Calu3 (cell line): ENCODE results near the gene C10orf90. TPM values are rescaled to one million over a fixed set of nuclear protein-coding genes. Genes with fewer than 3 reads are reported as not detected.

Experiments used
- BruUV-seq: library from RNA; stranded (reverse); fragments of 400-500 nt; replicated peaks from 2 replicates; lab custom pipeline; 2021; lab: Mats Ljungman, UMichigan
- CTCF ChIA-PET: fragments of 300-600 bp; sonication (Branson Sonifier 250); formaldehyde crosslinking; loops from one replicate; lab custom pipeline; 2022; ENCODE audit warnings: antibody characterized with exemption; lab: Charles Lee
- DNase-seq: peaks from one replicate; pipeline ENCODE4 v3.0.0; 2022
- H3K27ac Mint-ChIP-seq: one replicate; pipeline ENCODE4 v1.8.0; 2022; ENCODE audit warnings: mixed read lengths; ENCODE audit not compliant: unreplicated experiment
- H3K27me3 Mint-ChIP-seq: one replicate; pipeline ENCODE4 v1.8.0; 2022; ENCODE audit warnings: mixed read lengths; ENCODE audit not compliant: unreplicated experiment
- H3K36me3 Mint-ChIP-seq: one replicate; pipeline ENCODE4 v1.8.0; 2022; ENCODE audit warnings: mild to moderate bottlenecking, moderate library complexity, mixed read lengths; ENCODE audit not compliant: insufficient read depth, unreplicated experiment
- H3K4me1 Mint-ChIP-seq: one replicate; pipeline ENCODE4 v1.8.0; 2022; ENCODE audit warnings: mild to moderate bottlenecking, low read depth, mixed read lengths; ENCODE audit not compliant: unreplicated experiment
- H3K4me3 Mint-ChIP-seq: one replicate; pipeline ENCODE4 v1.8.0; 2022; ENCODE audit warnings: mild to moderate bottlenecking, low read depth, moderate library complexity, mixed read lengths; ENCODE audit not compliant: unreplicated experiment
- H3K9me3 Mint-ChIP-seq: one replicate; pipeline ENCODE4 v1.8.0; 2022; ENCODE audit warnings: low read depth, mixed read lengths; ENCODE audit not compliant: unreplicated experiment
- intact Hi-C: fragments of 100-400 bp; cut with micrococcal nuclease; formaldehyde crosslinking; loops from one replicate; pipeline ENCODE4 v1.10.0; 2022; ENCODE audit not compliant: unreplicated experiment
- total RNA-seq: library from RNA; stranded (reverse); gene quantifications from 2 replicates; pipeline ENCODE4 v1.2.3, GENCODE V29; 2022
- TF ChIP-seq, protein P1 (sequence below): fragments of 200-600 bp; IDR thresholded peaks from one replicate; pipeline ENCODE4 v1.8.0; 2022; ENCODE audit warnings: antibody characterized with exemption; ENCODE audit not compliant: unreplicated experiment

The C10orf90 gene
- total RNA-seq, 1 experiment from 2014 or later: not detected

DNA sequence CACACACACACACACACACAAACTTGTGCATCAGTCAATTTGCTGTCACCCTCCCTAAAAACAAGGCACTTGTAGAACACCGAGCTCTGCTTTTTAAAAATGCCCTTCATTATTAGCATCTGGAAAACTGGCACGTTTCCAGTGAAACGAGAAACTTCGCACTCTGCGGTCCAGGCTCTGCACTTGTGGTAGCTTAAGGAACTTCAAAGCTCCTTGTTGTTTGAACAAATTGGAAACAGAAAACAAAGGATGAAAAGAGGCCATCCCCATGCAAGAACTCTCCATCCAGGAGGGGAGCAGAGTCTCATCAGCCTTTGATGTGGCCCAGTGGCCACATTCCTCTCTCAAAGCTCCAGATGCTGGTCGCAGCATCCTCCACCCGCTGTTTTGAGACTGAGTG is 105.1 kb downstream of the C10orf90 start:
- no TSS peak for BruUV-seq
- CTCF ChIA-PET: no interaction called here
- DNase-seq: no peak
- intact Hi-C loops: no loop called here
- Mint-ChIP-seq H3K4me3 (no peak overlapping the region), H3K36me3 (no peaks in the 10 kb centered on the region), H3K9me3 (peaks cover 7% of the 10 kb centered on the region), H3K27ac (no peak overlapping the region), H3K27me3 (peaks cover 34% of the 10 kb centered on the region), H3K4me1 (no peaks in the 10 kb centered on the region)
- TF ChIP-seq, protein P1, sequence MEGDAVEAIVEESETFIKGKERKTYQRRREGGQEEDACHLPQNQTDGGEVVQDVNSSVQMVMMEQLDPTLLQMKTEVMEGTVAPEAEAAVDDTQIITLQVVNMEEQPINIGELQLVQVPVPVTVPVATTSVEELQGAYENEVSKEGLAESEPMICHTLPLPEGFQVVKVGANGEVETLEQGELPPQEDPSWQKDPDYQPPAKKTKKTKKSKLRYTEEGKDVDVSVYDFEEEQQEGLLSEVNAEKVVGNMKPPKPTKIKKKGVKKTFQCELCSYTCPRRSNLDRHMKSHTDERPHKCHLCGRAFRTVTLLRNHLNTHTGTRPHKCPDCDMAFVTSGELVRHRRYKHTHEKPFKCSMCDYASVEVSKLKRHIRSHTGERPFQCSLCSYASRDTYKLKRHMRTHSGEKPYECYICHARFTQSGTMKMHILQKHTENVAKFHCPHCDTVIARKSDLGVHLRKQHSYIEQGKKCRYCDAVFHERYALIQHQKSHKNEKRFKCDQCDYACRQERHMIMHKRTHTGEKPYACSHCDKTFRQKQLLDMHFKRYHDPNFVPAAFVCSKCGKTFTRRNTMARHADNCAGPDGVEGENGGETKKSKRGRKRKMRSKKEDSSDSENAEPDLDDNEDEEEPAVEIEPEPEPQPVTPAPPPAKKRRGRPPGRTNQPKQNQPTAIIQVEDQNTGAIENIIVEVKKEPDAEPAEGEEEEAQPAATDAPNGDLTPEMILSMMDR: no peak

GRCh38 chr10:126564326-126564888 is 106.1 kb downstream of the C10orf90 start:
- DNase-seq: no peak
- Mint-ChIP-seq H3K4me1 (no peaks in the 10 kb centered on the region), H3K36me3 (no peaks in the 10 kb centered on the region), H3K9me3 (peaks cover 7% of the 10 kb centered on the region), H3K4me3 (no peak overlapping the region), H3K27ac (no peak overlapping the region), H3K27me3 (peaks cover 34% of the 10 kb centered on the region)
- CTCF ChIA-PET: no interaction called here
- no TSS peak for BruUV-seq
- TF ChIP-seq, protein P1: no peak
- intact Hi-C loops: no loop called here

GRCh38 chr10:126563361-126563760 is 107.1 kb downstream of the C10orf90 start:
- no peaks in the 10 kb centered on the region for H3K36me3 Mint-ChIP-seq
- no peak overlapping the region for H3K27ac Mint-ChIP-seq
- H3K27me3 Mint-ChIP-seq: peaks cover 28% of the 10 kb centered on the region
- TF ChIP-seq, protein P1: no peak
- no TSS peak for BruUV-seq
- DNase-seq: no peak
- intact Hi-C loops: no loop called here
- no peaks in the 10 kb centered on the region for H3K4me1 Mint-ChIP-seq
- CTCF ChIA-PET: interaction anchor here (0.7 kb wide), 1 partner anchor 12 kb away, joined by 3 read pairs; no protein-coding TSS in a partner anchor
- H3K9me3 Mint-ChIP-seq: peaks cover 7% of the 10 kb centered on the region
- no peak overlapping the region for H3K4me3 Mint-ChIP-seq

DNA sequence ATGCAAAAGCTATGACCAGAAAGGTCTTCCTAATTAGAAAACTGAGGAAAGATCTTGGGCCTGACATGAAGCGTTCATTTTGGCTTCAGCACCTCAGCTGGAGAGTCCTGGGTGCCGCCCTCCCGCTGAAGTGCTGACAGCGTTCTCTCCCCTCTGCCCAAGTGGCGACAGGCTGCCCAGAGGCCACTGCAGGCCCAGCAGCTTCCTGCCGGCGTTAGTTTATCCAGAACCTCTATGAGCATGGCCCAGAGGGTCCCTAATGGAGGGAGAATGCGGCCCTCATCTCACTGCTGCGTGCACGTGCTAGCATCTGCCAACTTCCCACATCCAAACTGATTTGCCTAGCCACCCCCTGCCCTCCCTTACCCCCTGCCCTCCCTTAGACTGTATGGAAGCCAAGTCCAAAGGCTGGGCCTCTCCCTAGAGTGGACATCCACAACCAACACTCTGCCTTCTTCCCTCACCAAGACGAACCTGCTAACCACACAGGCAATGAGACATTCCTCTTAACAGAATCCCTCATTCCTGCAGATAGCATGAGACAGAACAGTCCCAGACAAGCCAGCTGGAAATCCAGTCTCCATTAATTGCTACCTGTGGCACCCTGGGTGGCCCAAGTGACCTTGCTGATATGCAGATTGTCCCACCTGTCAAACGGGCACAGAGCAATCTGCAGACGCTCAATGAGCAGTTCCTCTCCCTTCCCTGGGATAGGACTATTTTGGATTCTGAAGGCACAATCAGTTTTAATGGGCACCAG is 108.4 kb downstream of the C10orf90 start:
- no TSS peak for BruUV-seq
- intact Hi-C loops: no loop called here
- TF ChIP-seq, protein P1: no peak
- H3K4me1 Mint-ChIP-seq: no peaks in the 10 kb centered on the region
- H3K9me3 Mint-ChIP-seq: peaks cover 7% of the 10 kb centered on the region
- no peaks in the 10 kb centered on the region for H3K36me3 Mint-ChIP-seq
- no peak for DNase-seq
- no peak overlapping the region for H3K4me3 Mint-ChIP-seq
- no peak overlapping the region for H3K27ac Mint-ChIP-seq
- CTCF ChIA-PET: no interaction called here
- H3K27me3 Mint-ChIP-seq: peaks cover 28% of the 10 kb centered on the region
